NAMALWA (cell line): ENCODE results near the gene CFAP100.

Experiments
- DNase-seq: peaks from one replicate; pipeline ENCODE4 v3.0.0-alpha.2; 2015; ENCODE audit warnings: low spot score

The CFAP100 gene

DNA sequence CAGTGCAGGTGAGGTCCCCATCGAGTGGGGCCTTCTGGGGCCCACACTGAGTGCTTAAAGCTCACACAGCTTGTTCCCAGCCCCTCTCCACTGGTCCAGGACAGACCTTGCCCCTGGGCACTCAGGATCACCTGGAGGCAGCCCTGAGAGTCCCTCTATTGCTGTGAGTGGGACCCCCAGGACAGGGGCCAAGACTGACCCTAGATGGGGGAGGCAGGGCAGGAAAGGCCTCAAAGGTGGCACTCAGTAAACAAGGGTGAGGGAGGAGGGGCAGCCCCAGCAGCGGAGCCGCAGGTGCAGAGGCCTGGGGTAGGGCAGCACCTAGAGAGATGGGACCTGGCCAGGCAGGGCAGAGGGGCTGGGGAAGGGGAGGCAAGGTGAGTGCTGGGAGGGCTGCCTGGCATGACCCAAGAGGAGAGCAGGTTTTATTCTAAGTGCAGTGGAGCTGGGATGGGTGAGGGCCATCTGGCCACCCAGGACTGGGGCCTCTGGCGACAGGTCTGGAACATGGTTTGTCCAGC lies 27.9 kb downstream of the CFAP100 start:
- no peak for DNase-seq

- DNase-seq: no peak
Observed at GRCh38 chr3:126423191-126424038, 28.7 kb downstream of the CFAP100 start.

- DNase-seq: no peak
Observed at GRCh38 chr3:126424039-126424717, 29.5 kb downstream of the CFAP100 start.

GRCh38 chr3:126424751-126425150 lies 30.0 kb downstream of the CFAP100 start:
- no peak for DNase-seq

- DNase-seq: no peak
Observed at GRCh38 chr3:126431103-126431534, 36.4 kb downstream of the CFAP100 start.

GRCh38 chr3:126432361-126433104 lies 37.8 kb downstream of the CFAP100 start:
- no peak for DNase-seq

DNA sequence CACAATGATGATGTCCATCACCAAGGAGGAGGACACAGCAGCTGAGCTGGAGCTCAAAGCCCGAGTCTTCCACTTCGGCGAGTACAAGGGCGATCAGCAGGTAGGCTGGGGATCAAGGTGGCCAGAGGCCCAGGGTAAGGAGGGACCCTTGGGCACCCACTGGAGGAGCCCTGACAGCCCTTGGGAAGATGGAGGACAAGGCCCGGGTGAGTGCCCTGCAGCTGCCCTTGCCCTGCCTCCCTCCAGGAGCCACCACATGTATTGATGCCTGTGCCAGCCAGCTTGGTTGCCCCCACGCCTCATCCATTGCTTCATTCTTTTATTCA lies 38.4 kb downstream of the CFAP100 start:
- no peak for DNase-seq

- no peak for DNase-seq
Observed at GRCh38 chr3:126433496-126434263, 39.0 kb downstream of the CFAP100 start.

GRCh38 chr3:126434264-126434590 lies 39.5 kb downstream of the CFAP100 start:
- no peak for DNase-seq

DNA sequence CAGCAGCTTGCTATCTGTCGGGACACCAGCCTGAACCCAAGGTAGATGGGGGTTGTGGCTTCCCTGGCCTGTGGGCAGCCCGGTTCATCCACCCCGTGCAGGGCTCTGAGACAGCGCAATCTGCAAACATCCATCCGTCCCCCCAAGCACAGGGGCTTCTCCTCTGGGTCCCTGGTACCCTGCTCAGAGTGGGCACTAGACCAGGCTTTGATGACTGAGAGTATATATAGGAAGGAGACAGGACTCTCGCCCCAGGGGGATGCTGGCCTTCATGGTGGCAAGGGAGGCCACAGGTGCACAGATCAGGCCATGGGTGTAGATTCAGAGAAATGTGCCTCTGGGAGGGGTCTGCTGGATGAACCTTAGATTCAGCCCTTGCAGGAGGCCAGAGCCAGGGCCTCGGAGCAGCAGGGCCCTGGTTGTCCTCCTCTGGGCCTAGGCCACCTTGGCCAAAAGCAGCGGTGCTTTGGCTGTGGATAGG lies 40.3 kb downstream of the CFAP100 start:
- DNase-seq: no peak

GRCh38 chr3:126435456-126436315 lies 41.0 kb downstream of the CFAP100 start:
- DNase-seq: no peak

- DNase-seq: no peak
Observed at GRCh38 chr3:126436826-126437717, 42.4 kb downstream of the CFAP100 start.

- no peak for DNase-seq
Observed at GRCh38 chr3:126438186-126438585, 43.5 kb downstream of the CFAP100 start.

GRCh38 chr3:126438746-126439145 lies 44.0 kb downstream of the CFAP100 start:
- DNase-seq: no peak

DNA sequence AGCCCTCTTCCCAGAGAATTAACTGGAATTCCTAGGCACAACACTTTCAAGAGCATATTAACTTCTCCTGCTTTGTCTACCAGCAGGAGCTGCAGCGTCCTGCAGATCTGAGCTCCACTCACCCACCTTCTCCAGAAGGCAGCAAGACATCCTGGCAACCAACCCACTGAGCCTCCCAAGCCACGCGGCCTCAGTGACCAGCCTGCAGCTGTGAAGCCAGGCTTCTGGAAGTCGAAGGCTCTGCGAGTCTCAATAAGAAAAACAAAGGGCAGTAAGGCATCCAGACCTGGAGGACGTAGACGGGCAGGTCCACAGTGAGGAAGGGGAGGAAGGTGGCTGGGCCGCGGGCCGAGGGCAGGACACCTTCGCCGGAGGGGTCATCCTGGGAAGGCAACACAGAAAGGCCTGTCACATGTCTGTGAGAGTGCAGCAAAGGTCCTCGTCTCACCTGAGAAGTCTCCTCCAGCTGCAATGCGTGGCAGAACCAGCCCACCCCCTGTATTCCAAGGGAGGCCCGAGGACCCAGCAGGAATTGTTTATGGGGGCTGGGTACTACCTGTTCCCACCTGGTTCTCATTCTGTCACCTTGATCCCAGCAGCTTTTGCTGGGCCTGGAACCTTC lies 44.7 kb downstream of the CFAP100 start:
- DNase-seq: no peak

DNA sequence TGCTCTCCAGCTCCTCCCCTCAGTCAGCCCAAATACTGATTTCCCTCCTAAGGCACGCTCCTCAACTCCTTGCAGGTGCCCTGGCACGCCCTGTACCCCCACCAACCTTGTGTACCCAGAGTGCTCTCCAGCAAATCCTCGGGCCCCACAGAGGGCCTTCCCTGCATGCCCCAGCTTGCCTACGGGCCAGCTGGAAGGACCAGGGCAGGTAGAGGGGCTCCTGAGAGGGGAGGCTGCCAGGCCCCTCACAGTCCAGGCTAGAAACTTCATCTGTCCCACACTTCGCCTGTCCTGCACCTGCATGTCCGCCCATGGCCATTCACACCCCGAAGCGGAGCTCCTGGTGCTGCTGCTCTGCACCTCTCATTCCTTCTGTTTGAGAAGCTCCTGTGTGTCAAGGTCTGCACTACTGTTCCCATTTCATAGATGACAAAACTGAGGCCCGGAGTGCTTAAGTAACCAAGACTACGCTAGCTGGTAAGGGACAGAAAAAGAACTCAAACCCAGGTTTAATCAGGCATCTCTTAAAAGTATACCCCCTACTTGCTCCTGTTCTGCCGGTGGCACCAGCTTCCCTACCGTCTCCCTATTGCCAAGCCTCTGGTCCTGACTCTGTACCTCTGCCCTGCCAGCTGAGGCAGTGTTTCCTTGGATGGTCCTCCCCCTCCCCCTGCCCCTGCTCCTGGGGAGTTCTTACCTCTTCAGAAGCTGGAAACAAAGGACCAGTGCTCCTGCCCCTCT lies 45.4 kb downstream of the CFAP100 start:
- DNase-seq: no peak

DNA sequence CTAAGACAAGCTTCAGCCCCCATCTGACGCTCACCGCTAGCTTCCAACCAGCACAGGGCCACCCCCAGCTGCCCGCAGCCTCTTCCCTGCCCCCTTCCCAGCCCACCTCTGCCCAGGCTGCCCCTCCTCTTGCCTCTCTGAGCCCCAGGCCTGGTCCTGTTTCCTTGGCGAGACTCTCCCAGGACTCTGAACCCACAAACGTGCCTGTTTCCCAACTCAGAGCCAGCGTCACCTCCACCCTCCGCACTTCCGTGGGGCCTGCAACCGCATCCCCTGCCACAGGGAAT lies 45.9 kb downstream of the CFAP100 start:
- DNase-seq: no peak

GRCh38 chr3:126441256-126441880 lies 46.7 kb downstream of the CFAP100 start:
- DNase-seq: no peak
